Left lung (tissue), 10 donors: ENCODE measurements around the gene MOV10L1. TPM values are rescaled to one million over a fixed set of nuclear protein-coding genes. Genes with fewer than 3 reads are reported as not detected.

ENCODE experiments used
- ATAC-seq: fragments of 200-7000 bp; cut with Tn5 transposase; one replicate; pipeline ENCODE4 v1.9.1; 2020; ENCODE audit warnings: moderate library complexity
- DNase-seq, 4 donors: peaks; one replicate each; pipeline ENCODE4 v3.0.0-alpha.2; 2013 to 2020
- H3K27ac ChIP-seq, 2 donors: fragments of 200-600 bp; sonication (generic) in 1 of 2; one replicate each; pipeline versions ENCODE4 v1.5.0 to v1.8.0; 2020 to 2021
- H3K27me3 ChIP-seq, 2 donors: fragments of 200-600 bp; sonication (generic) in 1 of 2; one replicate each; pipeline versions ENCODE4 v1.5.0 to v1.8.0; 2020 to 2021
- H3K36me3 ChIP-seq, 2 donors: fragments of 200-600 bp; sonication (generic) in 1 of 2; one replicate each; pipeline versions ENCODE4 v1.5.0 to v1.8.0; 2020 to 2021
- H3K4me1 ChIP-seq, 2 donors: fragments of 200-600 bp; one replicate each; pipeline ENCODE4 v1.8.0; 2021
- H3K4me3 ChIP-seq, 2 donors: fragments of 200-600 bp; sonication (generic) in 1 of 2; one replicate each; pipeline versions ENCODE4 v1.5.0 to v1.8.0; 2020 to 2021; ENCODE audit warnings: mild to moderate bottlenecking in 1 of 2
- H3K9me3 ChIP-seq, 2 donors: fragments of 200-600 bp; sonication (generic) in 1 of 2; one replicate each; pipeline versions ENCODE4 v1.5.0 to v1.8.0; 2020 to 2021
- CTCF ChIP-seq, 2 donors: fragments of 200-600 bp; sonication (generic) in 1 of 2; IDR thresholded peaks; one replicate each; pipeline versions ENCODE4 v1.5.0 to v1.8.0; 2021; ENCODE audit warnings: antibody characterized with exemption in 2 of 2
- intact Hi-C, 2 donors: fragments of 100-400 bp; cut with DNase I; formaldehyde crosslinking; loops; one replicate each; pipeline versions ENCODE4 v1.11.2 to v1.14.2; 2022
- polyA plus RNA-seq, 6 donors: library from polyadenylated mRNA; unstranded; fragments of 120-200 nt; gene quantifications; one replicate each; pipeline ENCODE4 v1.2.1, GENCODE V29; 2013; ENCODE audit not compliant: insufficient read length in 6 of 6
- total RNA-seq, 2 donors: library from RNA; stranded (reverse); fragmentation: NEBNext Ultra II Directional; extraction: Animal tissue kit (Norgen Biotek cat#: 25700); gene quantifications; one replicate each; pipeline ENCODE4 v1.2.1, GENCODE V29; 2021
- donor health status: DM: no; HTN: yes; CAD: no.
- donor health status: DM: no; HTN: no; CAD: no.

The MOV10L1 gene
- total and polyA plus RNA-seq, 8 donors: 0.37 to 4.7 (median 2.2) TPM

GRCh38 chr22:50059881-50060262, 29.9 kb upstream of the MOV10L1 start:
- Histone ChIP-seq H3K4me1 (peaks cover 10 to 20% of the 10 kb centered on the region in 2 donors), H3K9me3 (no peaks in the 10 kb centered on the region), H3K27me3 (peaks cover 7 to 79% of the 10 kb centered on the region in 2 donors), H3K36me3 (no peaks in the 10 kb centered on the region), H3K27ac (peak overlapping the region in 1 of 2 donors; percentile 19), H3K4me3 (no peak overlapping the region)
- DNase-seq (peak in 1 of 4 donors; percentile 41), ATAC-seq (no peak)
- no peak for TF ChIP-seq CTCF (IDR thresholded peaks at IDR 0.05)
- intact Hi-C loops: no loop called here

DNA sequence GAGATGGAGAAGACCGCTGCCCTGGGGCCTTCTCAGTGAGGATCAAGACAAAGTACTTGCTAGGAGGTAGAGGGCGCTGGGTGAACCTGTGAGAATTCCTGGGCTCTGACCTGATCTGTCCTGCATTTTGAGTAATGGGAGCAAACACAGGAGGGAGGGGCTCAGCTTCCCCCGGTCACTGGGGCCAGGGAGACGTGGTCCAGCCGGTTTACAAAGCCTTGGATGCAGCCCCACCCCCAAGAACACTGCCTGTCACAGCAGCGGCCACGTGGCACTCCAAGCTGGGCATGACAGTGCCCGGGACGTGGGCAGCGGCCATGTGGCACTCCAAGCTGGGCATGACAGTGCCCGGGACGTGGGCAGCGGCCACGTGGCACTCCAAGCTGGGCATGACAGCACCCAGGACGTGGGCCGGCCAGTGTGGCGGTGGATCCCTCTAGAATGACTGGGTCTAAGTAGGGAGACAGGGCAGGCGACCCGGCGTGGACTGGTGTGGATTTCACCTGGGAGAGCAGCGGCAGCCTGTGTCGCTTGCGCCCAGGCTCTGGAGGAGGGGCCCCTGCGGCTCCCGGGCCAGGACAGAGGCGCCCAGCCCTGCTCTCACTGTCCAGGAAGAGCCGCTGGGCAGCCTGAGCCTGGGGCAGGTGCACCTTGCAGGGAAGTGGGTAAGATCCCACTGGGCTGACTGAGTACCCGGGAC, 29.2 kb upstream of the MOV10L1 start:
- Histone ChIP-seq H3K27me3 (peaks cover 7 to 82% of the 10 kb centered on the region in 2 donors), H3K36me3 (no peaks in the 10 kb centered on the region), H3K9me3 (no peaks in the 10 kb centered on the region), H3K27ac (no peak overlapping the region), H3K4me1 (peaks cover 10 to 20% of the 10 kb centered on the region in 2 donors), H3K4me3 (no peak overlapping the region)
- DNase-seq: peak in 2 of 4 donors; percentile 57 to 80
- intact Hi-C loops: no loop called here
- ATAC-seq: peak; percentile 54
- TF ChIP-seq CTCF (IDR thresholded peaks at IDR 0.05): no peak

DNA sequence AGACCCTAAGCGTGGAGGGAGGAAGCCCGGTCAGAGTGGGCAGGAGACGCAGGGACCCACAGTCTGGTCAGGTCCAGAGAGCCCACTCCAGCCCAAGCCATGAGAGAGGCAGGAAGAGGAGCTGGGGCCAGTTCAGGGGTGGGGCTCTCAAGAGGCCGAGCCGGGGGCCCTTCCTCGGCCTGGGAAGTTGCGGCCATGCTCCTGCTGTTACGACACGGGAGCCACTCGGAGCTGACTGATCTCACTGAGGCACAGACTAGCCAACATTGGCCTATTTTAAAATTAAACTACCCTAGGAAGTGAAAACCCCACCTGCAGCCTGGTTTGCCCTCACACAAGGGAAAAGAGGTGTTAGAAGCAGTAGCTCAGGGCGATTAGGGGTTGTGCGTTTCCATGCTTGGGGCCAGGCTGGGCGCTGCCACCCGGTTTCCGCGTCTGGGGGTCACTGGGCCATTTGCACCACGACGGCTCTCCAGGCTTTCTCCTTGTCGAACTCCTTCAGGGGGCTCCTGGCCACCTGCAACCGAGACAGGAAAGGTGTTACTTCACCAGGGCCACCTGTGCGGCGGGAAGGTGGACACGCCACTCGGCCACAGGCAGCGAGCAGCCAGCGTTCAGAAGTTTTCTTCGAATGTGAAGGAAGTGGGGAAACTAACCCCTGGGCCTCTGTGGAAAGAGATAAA, 28.5 kb upstream of the MOV10L1 start:
- Histone ChIP-seq H3K4me3 (no peak overlapping the region), H3K36me3 (no peaks in the 10 kb centered on the region), H3K27me3 (peaks cover 7 to 78% of the 10 kb centered on the region in 2 donors), H3K27ac (no peak overlapping the region), H3K4me1 (peaks cover 10 to 20% of the 10 kb centered on the region in 2 donors), H3K9me3 (no peaks in the 10 kb centered on the region)
- peak; percentile 56 for ATAC-seq
- DNase-seq: peak in 1 of 4 donors; percentile 74
- no peak for TF ChIP-seq CTCF (IDR thresholded peaks at IDR 0.05)
- intact Hi-C loops: no loop called here

DNA sequence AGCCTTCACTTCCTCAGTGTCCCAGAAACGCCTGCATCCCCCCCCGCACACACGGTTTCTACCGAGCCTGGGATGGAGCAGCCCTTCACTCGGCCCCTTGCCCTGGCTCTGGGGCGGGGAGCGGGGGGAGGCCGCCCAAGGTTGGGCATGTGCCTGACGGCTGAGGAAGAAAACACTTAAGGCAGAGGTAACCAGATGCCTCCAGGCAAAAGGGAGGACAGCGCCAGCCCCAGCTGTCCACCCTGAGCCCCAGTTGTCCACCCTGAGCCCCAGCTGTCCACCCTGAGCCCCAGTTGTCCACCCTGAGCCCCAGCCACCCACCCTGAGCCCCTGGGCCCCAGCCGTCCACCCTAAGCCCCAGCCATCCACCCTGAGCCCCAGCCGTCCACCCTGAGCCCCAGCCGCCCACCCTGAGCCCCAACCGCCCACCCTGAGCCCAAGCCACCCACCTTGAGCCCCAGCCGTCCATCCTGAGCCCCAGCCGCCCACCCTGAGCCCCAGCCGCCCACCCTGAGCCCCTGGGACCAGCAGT, 27.9 kb upstream of the MOV10L1 start:
- H3K9me3 ChIP-seq: no peaks in the 10 kb centered on the region
- DNase-seq: peak in 1 of 4 donors; percentile 56
- no peak overlapping the region for H3K4me3 ChIP-seq
- ATAC-seq: no peak
- intact Hi-C loops: no loop called here
- H3K27me3 ChIP-seq: peaks cover 7 to 72% of the 10 kb centered on the region in 2 donors
- peaks cover 10 to 20% of the 10 kb centered on the region in 2 donors for H3K4me1 ChIP-seq
- H3K36me3 ChIP-seq: no peaks in the 10 kb centered on the region
- TF ChIP-seq CTCF (IDR thresholded peaks at IDR 0.05): no peak
- H3K27ac ChIP-seq: no peak overlapping the region

DNA sequence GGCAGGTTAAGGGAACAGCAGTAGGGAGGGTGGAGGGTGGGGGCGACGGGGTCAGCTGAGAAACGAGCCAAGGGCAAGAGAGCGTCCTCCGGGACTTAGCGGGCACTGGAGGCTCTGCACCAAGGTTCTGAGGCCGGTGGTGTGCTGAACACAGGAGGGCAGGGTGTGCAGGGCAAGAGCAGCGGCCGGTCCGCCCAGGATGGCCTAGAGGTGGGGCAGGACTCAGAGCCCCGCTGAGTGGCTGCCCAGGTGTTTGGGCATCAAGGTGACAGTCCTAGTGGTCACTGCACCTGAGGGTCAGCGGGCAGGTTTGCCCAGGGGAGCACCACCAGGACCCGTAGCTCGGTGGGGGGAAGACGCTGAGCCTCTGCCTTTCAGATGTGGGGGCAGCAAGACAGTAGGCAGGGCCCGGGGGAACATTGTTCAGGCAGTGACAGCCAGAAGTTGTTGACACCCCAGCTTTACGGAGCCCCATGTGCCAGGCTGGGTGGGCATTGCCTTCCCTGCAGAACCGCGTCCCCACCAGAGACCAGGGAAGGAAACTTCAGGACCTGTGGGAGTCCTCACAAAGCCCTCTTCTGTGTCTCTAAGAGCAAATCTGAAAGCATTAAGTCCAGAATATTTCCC, 27.2 kb upstream of the MOV10L1 start:
- intact Hi-C loops: no loop called here
- DNase-seq: peak in 1 of 4 donors; percentile 70
- Histone ChIP-seq H3K27me3 (peaks cover 7 to 69% of the 10 kb centered on the region in 2 donors), H3K4me3 (no peak overlapping the region), H3K27ac (no peak overlapping the region), H3K9me3 (no peaks in the 10 kb centered on the region), H3K36me3 (no peaks in the 10 kb centered on the region), H3K4me1 (peaks cover 10 to 20% of the 10 kb centered on the region in 2 donors)
- TF ChIP-seq CTCF (IDR thresholded peaks at IDR 0.05): no peak
- no peak for ATAC-seq
